GM12864 (cell line): ENCODE data around the gene MED22.
"Not testable (repeated sequence)": the region's sequence is repeated elsewhere in the genome, so short reads cannot be mapped to it uniquely, and the experiment has no call there.

ENCODE experiments used
- DNase-seq: peaks from one replicate; pipeline ENCODE4 v3.0.0-alpha.2; 2011; ENCODE audit warnings: low read depth
- H3K4me3 ChIP-seq: 2 replicates; pipeline ENCODE4 v1.5.1; 2011; ENCODE audit warnings: mild to moderate bottlenecking, low read depth, low read length, control low read depth
- TF ChIP-seq, protein P1 (sequence below): IDR thresholded peaks from 2 replicates; pipeline ENCODE4 v1.5.1; 2011; ENCODE audit warnings: low read depth, mild to moderate bottlenecking, moderate library complexity, low read length, control low read depth, inconsistent platforms; ENCODE audit errors: missing control alignments

The MED22 gene

DNA sequence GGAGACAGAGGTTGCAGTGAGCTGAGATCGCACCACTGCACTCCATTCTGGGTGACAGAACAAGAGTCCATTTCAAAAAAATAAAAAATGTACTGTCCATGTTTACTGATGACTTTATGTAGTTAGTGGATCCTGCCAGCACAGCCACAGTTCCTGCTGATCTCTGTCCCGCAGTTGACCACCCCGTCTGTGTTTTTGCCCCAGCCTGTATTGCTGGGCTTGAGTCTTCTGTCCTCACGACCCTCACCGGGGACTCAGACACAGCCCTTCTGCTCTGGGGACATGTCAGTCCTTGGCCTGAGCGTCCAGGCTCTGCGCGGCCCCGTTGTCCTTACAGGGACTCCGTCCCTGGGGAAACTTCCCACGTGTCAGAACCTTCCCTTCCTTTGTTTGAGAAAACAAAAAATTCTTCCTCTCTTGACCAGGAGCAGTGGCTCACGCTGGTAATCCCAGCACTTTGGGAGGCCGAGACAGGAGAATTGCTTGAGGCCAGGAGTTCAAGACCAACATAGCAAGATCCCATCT is 26.5 kb downstream of the MED22 start:
- no peak overlapping the region for H3K4me3 ChIP-seq
- TF ChIP-seq, protein P1, sequence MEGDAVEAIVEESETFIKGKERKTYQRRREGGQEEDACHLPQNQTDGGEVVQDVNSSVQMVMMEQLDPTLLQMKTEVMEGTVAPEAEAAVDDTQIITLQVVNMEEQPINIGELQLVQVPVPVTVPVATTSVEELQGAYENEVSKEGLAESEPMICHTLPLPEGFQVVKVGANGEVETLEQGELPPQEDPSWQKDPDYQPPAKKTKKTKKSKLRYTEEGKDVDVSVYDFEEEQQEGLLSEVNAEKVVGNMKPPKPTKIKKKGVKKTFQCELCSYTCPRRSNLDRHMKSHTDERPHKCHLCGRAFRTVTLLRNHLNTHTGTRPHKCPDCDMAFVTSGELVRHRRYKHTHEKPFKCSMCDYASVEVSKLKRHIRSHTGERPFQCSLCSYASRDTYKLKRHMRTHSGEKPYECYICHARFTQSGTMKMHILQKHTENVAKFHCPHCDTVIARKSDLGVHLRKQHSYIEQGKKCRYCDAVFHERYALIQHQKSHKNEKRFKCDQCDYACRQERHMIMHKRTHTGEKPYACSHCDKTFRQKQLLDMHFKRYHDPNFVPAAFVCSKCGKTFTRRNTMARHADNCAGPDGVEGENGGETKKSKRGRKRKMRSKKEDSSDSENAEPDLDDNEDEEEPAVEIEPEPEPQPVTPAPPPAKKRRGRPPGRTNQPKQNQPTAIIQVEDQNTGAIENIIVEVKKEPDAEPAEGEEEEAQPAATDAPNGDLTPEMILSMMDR, result no peak
- no peak for DNase-seq

DNA sequence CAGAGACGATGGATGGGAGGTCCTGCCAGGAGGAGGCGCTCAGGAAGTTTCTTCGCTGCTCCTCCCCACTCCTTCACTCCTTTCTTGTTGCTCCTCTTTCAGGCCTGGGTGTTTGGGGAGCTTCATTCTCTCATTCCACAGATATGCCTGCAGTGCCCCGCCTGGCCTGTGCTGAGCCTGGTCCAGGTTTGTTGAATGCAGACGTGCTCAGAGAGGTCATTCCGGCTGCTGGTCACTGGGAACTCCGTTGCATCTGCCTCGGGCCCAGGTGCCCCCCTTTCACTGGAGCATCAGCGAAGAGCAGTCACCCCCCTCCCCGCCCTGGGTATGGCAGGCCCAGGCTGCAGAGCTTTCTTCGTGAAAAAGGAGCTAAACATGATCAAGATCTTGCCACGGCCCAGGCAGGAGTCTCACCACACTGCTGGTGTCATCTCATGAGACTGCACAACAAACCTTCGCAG is 27.5 kb downstream of the MED22 start:
- DNase-seq, result no peak
- TF ChIP-seq, protein P1, result no peak

DNA sequence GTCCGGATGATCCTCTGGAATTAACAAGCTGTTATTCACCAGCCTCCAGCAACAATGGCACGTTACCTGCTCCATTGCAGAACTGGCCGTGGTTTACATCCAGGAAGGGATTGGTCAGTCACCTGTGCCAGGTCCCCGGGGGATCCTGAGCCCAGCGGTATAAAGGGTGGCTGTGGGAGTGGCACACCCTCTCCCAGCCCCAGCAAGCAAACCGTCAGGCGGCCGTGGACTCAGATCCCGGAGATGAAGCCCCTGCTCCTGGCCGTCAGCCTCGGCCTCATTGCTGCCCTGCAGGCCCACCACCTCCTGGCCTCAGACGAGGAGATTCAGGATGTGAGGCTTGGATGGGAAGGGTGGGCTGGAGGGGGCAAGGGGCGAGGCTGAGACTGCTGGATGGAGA is 30.4 kb downstream of the MED22 start:
- DNase-seq, H3K4me3 ChIP-seq: not testable (repeated sequence)

More for the DNA sequence above, 27.5 kb downstream of the MED22 start:
- no peak overlapping the region for H3K4me3 ChIP-seq

DNA sequence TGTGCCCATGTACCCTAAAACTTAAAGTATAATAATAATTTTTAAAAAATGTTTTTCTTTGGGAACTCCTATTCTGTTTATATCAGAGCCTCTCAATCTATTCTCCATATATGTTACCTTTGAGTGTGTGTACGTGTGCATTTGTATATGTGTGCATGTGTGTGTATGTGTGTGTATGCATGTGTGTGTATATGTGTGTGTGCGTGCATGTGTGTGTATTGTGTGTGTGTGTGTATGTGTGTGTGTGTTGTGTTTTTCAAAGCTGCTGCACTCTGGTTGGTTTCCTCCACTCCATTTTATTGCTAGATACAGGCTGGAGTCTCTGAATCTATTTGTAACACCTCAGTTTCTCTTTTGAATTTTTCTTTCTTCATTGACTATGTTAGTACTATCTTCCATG is 31.9 kb downstream of the MED22 start:
- TF ChIP-seq, protein P1, result no peak
- H3K4me3 ChIP-seq, result no peak overlapping the region
- no peak for DNase-seq

DNA sequence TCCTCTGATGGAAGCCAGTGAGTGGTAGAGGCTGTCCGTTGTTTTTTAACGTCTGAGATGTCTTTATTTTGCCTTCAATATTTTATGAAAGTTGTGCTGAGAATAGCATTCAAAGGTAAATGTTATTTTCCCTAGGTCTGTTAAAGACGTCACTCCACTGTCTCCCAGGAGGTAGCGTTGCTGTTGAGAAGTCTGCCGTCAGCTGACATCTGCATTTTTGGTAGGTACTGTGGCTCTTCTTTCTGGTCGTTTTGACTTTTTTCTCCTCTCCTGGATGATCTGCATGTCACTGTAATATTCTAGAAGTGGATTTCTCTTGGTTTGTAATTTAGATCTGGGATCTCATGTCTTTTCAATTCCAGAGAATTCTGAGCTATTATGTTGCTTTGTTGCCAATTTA is 38.3 kb downstream of the MED22 start:
- H3K4me3 ChIP-seq, result no peak overlapping the region
- no peak for DNase-seq
- TF ChIP-seq, protein P1, result no peak

DNA sequence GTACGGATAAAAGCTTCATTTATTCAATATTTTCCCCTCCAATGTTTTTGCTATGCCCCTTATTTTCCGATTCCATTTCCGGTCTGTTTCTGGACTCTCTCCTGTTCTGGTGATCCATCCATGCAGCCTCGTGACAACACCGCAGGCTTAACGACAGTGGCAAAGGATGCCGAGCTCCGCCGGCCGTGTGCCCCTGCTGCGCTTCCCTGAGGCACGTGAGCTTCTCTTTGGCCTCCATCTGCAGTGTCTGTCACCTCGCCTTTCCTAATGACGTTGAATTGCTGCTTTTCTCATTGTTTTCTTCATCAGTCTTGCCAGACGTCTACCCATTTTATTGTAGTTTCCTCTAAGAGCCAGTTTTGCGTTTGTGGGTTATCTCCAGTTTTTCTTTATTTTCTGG is 40.6 kb downstream of the MED22 start:
- DNase-seq, result no peak
- TF ChIP-seq, protein P1, result no peak
- H3K4me3 ChIP-seq, result no peak overlapping the region

DNA sequence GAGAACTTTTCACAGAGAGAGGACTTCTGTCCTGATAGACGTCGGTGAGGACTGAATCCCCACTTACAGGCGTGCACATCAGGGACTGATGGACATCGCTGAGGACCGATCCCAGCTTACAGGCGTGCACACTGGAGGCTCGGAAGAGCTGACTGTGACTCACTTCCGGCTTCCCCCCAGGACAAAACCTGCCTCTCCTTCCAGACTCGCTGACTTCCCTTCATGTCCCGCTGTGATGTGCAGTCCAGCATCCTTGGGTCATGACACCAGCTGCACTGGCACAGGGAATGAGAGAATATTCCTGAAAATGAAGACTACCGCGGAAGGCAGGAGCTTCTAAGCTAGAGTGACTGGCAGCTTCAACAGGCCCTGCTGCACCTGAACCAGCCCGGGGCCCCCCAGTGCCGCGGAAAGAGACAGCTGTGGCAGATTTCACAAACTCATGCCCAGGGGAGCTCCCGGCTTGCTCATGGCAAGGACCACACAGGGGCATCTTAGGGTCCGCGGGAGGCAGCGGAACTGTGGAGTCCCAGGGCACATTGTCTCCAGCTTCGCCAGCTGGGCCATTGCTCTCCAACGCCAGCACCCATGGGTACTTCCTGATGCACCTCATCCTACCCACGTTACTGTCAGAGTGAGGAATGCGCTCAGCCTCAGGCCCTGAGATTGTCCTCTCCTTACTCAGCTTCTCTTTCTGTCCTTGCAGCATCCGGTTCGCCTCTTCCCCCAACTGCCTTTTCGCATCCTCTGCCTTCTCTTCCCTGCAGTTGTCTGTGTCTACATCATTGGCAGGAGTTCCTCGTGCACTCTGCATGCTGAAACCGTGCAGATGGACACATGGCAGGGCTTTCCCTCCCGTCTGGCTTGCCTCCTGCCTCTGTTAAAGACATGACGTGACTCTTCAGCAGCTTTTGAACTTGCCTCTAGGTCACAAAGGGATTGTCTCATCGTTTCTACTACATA is 41.4 kb downstream of the MED22 start:
- H3K4me3 ChIP-seq, result no peak overlapping the region
- no peak for DNase-seq
- TF ChIP-seq, protein P1, result no peak
